Measurements from ENCODE around the gene NCDN. TPM values are rescaled to one million over a fixed set of nuclear protein-coding genes. Genes with fewer than 3 reads are reported as not detected.

The NCDN gene
- polyA plus RNA-seq, 1 donor (not counting 4 experiments of a cell fraction or from before 2014, with no cell fraction given) = 10.5 TPM

- Histone ChIP-seq H3K36me3 (ENCODE audit: control insufficient read depth in 2 of 2, extremely low read depth in 1 of 2, insufficient read depth in 2 of 2, low read length in 2 of 2) (peaks cover 20 to 29% of the 10 kb centered on the region in 2 experiments), H3K27ac (ENCODE audit: control insufficient read depth, insufficient read depth, low read length) (no peak overlapping the region), H3K9me1 (ENCODE audit: control insufficient read depth, extremely low read depth, insufficient read depth, low read length) (peaks cover 3% of the 10 kb centered on the region), H3K4me2 (ENCODE audit: control insufficient read depth, extremely low read depth, insufficient read depth, low read depth, low read length) (no peak overlapping the region), H3K4me1 (ENCODE audit: control insufficient read depth, extremely low read depth, insufficient read depth, low read length) (peaks cover 7% of the 10 kb centered on the region), H3K9me3 (ENCODE audit: control insufficient read depth, low read depth, low read length) (no peaks in the 10 kb centered on the region), H3K4me3 (ENCODE audit: control insufficient read depth in 2 of 3, extremely low read depth in 1 of 3, insufficient read depth in 2 of 3, low read depth in 1 of 3, low read length in 3 of 3) (no peak overlapping the region), H3K9ac (ENCODE audit: control insufficient read depth, extremely low read depth, insufficient read depth, low read length) (no peak overlapping the region), H4K20me1 (ENCODE audit: control insufficient read depth, extremely low read depth, insufficient read depth, low read length) (no peaks in the 10 kb centered on the region), H3K27me3 (ENCODE audit: control insufficient read depth, extremely low read depth, insufficient read depth, low read length) (no peaks in the 10 kb centered on the region), H2AFZ (ENCODE audit: control insufficient read depth, low read length) (no peak overlapping the region), H3K79me2 (ENCODE audit: control insufficient read depth, insufficient read depth, low read length) (peaks cover 16% of the 10 kb centered on the region)
- no peak for DNase-seq (ENCODE audit: low read depth, low spot score)
- TF ChIP-seq CTCF (optimal IDR thresholded peaks at IDR 0.05 in 1 of 3, IDR thresholded peaks at IDR 0.05 in 1 of 3, conservative IDR thresholded peaks at IDR 0.05 in 1 of 3; ENCODE audit: extremely low read depth in 1 of 3, insufficient read depth in 2 of 3, low read length in 3 of 3) (no peak), EZH2 (IDR thresholded peaks at IDR 0.05; ENCODE audit: low read length) (no peak)
- no peak for FAIRE-seq
- dilution Hi-C loops (cut with MboI; ENCODE audit: extremely low pct_ligation_motif_present, low sequenced_read_pairs) = no loop called here
Measured at GRCh38 chr1:35603468-35603867, 45.9 kb downstream of the NCDN start.

DNA sequence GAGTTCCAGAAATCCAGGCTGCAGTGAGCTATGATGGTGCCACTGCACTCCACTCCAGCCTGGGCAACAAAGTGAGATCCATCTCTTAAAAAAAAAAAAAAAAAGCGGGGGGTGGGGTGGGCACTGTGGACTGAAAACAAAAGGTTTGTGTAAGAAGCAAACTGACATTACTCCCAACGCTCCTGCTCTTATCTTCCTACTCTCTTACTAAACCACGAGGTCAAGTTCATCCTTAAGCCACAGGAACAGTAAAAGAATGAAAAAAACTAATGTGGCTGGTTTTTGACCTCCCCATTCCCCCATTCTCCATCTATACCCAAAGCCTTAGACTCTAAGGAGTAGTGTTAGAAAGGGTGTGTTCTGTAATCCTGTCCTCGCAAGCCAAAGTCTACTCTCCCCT is 46.3 kb downstream of the NCDN start:
- FAIRE-seq = no peak
- Histone ChIP-seq H3K36me3 (ENCODE audit: control insufficient read depth in 2 of 2, extremely low read depth in 1 of 2, insufficient read depth in 2 of 2, low read length in 2 of 2) (peaks cover 20 to 32% of the 10 kb centered on the region in 2 experiments), H3K9me1 (ENCODE audit: control insufficient read depth, extremely low read depth, insufficient read depth, low read length) (peaks cover 3% of the 10 kb centered on the region), H3K79me2 (ENCODE audit: control insufficient read depth, insufficient read depth, low read length) (peaks cover 21% of the 10 kb centered on the region), H3K27ac (ENCODE audit: control insufficient read depth, insufficient read depth, low read length) (no peak overlapping the region), H3K4me1 (ENCODE audit: control insufficient read depth, extremely low read depth, insufficient read depth, low read length) (peaks cover 7% of the 10 kb centered on the region), H4K20me1 (ENCODE audit: control insufficient read depth, extremely low read depth, insufficient read depth, low read length) (no peaks in the 10 kb centered on the region), H2AFZ (ENCODE audit: control insufficient read depth, low read length) (no peak overlapping the region), H3K4me3 (ENCODE audit: control insufficient read depth in 2 of 3, extremely low read depth in 1 of 3, insufficient read depth in 2 of 3, low read depth in 1 of 3, low read length in 3 of 3) (no peak overlapping the region), H3K27me3 (ENCODE audit: control insufficient read depth, extremely low read depth, insufficient read depth, low read length) (no peaks in the 10 kb centered on the region), H3K4me2 (ENCODE audit: control insufficient read depth, extremely low read depth, insufficient read depth, low read depth, low read length) (no peak overlapping the region), H3K9ac (ENCODE audit: control insufficient read depth, extremely low read depth, insufficient read depth, low read length) (no peak overlapping the region), H3K9me3 (ENCODE audit: control insufficient read depth, low read depth, low read length) (no peaks in the 10 kb centered on the region)
- DNase-seq (ENCODE audit: low read depth, low spot score) = no peak
- TF ChIP-seq CTCF (optimal IDR thresholded peaks at IDR 0.05 in 1 of 3, IDR thresholded peaks at IDR 0.05 in 1 of 3, conservative IDR thresholded peaks at IDR 0.05 in 1 of 3; ENCODE audit: extremely low read depth in 1 of 3, insufficient read depth in 2 of 3, low read length in 3 of 3) (no peak), EZH2 (IDR thresholded peaks at IDR 0.05; ENCODE audit: low read length) (no peak)
- dilution Hi-C loops (cut with MboI; ENCODE audit: extremely low pct_ligation_motif_present, low sequenced_read_pairs) = no loop called here

Measured in keratinocyte (primary cell).